Stimulated activated CD4-positive, alpha-beta T cell treated with anti-CD3 and anti-CD28 coated beads, TNF-alpha, amount 100 ng/mL, for 24 hours (primary cell): ENCODE measurements around the gene TTYH1.

Experiments used
- DNase-seq, 3 experiments: peaks; one replicate each; pipeline ENCODE4 v3.0.0-alpha.2; 2020; ENCODE audit warnings: low read depth in 3 of 3

TTYH1 gene

GRCh38 chr19:54392105-54392504, 23.2 kb upstream of the TTYH1 start:
- DNase-seq, result no peak

- no peak for DNase-seq
Measured at GRCh38 chr19:54393381-54393780, 21.9 kb upstream of the TTYH1 start.

DNA sequence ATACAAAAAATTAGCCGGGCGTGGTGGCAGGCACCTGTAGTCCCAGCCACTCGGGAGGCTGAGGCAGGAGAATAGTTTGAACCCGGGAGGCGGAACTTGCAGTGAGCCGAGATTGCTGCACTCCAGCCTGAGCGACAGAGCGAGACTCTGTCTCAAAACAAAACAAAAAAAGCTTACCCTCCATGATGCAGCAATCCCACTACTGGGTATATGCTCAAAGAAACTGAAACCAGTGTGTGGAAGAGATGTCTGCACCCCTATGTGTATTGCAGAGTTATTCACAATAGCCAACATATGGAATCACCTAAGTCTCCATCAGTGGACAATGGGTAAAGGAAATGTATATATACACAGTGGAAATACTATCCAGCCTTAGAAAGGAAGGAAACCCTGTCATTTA, 19.6 kb upstream of the TTYH1 start:
- DNase-seq, result no peak

DNA sequence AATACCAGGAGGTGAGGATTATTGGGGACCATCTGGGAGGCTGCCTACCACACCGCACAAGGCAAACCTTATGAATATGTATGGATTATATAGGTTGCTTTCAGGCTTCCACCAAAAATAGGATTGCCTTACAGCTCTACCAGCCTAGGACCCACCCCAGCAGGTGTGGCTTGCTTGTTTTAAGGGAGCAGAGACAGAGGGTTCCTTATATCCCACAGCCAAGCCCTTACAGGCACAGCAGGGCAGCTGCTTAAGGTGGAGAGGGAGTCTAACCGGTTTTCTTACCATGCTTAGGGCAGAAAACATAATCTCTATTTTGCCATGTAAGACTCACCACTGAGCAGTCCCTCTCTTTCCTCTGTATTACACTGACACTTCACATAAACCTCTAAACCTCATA, 16.1 kb upstream of the TTYH1 start:
- no peak for DNase-seq

- no peak for DNase-seq
Measured at GRCh38 chr19:54400913-54401312, 14.4 kb upstream of the TTYH1 start.

GRCh38 chr19:54403054-54403453, 12.2 kb upstream of the TTYH1 start:
- no peak for DNase-seq

DNA sequence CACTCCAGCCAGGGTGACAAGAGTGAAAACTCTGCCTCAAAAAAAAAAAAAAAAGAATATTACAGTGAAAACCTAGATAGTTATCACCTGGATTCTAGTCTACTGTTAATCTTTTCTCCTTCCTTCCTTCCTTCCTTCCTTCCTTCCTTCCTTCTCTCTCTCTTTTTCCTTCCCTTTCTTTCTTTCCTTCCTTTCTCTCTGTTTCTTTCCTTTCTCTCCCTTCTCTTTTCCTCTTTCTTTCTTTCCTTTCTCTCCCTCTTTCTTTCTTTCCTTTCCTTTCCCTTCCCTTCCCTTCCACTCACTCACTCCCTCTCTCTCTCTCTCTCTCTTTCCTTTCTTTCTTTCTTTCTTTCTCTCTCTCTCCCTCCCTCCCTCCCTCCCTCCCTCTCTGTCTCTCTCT, 9.6 kb upstream of the TTYH1 start:
- no peak for DNase-seq

DNA sequence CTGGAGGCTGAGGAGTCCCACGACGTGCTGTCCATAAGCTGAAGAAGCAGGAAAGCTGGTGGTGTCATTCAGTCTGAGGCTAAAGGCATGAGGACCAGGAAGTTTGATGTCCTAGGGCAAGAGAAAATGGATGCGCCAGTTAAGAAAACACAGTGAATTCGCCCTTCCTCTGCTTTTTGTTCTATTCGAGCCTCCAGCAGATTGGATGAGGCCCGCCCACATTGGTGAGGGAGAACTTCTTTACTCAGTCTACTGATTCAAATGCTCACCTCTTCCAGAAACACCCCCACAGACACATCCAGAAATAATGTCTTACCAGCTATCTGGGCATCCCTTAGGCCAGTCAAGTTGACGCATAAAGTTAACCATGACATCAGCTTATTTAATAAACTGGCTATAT, 7.5 kb upstream of the TTYH1 start:
- DNase-seq, result no peak

DNA sequence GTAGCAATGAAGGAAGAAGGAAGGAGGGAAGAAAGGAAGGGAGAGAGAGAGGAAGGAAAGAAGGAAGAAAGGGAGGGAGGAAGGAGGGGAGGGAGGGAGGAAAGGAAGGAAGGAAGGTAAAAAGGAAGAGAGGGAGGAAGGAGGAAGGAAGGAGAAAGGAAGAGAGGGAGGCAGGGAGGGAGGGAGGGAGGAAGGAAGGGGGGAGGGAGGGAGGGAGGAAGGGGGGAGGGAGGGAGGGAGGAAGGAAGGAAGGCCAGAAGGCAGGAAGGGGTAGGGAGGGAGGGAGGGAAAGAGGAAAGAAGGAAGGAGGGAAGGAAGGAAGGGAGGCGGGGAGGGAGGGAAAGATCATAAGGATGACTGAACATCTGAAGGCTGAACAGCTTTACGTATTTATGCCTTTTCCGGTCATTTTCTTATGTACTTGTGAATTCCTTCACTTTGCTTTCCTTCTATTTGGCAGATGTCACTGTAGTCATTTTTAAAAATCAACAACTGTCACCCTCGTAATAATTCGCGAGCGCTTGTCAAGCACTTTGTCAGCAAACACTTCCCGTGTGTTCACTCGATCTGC, 6.7 kb upstream of the TTYH1 start:
- DNase-seq, result no peak

GRCh38 chr19:54411033-54411432, 4.2 kb upstream of the TTYH1 start:
- no peak for DNase-seq

DNA sequence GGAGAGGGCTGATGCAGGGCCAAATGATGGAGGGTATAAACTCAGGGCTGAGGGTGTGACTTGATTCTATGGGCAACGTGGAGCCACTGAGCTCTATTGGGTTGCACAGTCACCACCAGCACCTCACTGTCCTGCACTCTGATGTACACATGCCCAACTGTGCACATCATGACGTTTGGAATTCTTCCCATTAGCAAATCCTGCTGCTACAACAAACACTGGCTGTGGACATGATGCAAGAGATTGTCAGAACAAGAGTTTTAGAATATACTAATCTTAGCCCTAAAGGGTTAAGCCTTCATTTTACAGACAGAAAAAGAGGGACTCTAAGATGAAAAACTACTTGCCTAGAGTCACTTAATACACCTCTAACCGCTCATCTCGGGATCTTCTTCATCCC, 2.4 kb upstream of the TTYH1 start:
- DNase-seq, result no peak

- no peak for DNase-seq
Measured at GRCh38 chr19:54414156-54414555, 1.1 kb upstream of the TTYH1 start.

DNA sequence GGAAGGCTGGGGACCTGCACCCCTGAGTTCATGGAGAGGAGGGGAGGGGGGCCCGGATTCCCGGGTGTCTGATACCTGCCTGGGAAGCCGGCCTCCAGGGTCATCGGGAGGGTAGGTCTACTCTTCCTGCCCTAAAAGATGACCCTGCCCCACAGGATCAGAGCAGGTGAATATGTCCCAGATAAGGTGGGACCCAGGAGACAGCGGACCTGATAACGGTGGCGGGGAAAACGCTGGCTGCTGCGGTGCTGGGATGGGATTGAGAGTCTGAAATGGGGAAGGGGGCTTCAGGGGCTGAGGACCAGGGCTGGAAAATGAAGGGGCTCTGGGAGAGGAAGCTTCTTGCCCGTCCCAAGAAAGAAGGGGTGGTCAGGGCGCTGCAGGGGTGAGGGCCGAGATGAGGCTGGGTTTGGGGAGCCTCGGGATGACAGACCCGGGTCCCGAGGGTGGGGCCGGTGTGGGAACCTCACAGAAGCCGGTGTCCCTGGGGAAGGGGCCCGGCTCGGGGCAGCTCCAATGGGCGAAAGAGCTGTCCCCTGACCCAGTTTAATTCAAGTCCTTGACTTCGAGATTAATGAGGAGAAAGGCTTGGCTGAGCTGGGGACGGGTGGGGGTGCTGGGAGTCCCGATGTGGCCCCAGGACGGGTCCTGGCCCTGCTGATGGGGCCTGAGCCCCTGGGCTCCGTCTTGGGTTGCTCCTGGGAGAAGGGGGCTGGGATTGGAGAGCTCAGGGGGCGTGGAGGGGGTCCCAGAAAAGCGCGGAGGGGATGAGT, 823 bp downstream of the TTYH1 start:
- no peak for DNase-seq

GRCh38 chr19:54416695-54417491, 1.6 kb downstream of the TTYH1 start:
- no peak for DNase-seq

GRCh38 chr19:54418030-54418929, 3.0 kb downstream of the TTYH1 start:
- no peak for DNase-seq

DNA sequence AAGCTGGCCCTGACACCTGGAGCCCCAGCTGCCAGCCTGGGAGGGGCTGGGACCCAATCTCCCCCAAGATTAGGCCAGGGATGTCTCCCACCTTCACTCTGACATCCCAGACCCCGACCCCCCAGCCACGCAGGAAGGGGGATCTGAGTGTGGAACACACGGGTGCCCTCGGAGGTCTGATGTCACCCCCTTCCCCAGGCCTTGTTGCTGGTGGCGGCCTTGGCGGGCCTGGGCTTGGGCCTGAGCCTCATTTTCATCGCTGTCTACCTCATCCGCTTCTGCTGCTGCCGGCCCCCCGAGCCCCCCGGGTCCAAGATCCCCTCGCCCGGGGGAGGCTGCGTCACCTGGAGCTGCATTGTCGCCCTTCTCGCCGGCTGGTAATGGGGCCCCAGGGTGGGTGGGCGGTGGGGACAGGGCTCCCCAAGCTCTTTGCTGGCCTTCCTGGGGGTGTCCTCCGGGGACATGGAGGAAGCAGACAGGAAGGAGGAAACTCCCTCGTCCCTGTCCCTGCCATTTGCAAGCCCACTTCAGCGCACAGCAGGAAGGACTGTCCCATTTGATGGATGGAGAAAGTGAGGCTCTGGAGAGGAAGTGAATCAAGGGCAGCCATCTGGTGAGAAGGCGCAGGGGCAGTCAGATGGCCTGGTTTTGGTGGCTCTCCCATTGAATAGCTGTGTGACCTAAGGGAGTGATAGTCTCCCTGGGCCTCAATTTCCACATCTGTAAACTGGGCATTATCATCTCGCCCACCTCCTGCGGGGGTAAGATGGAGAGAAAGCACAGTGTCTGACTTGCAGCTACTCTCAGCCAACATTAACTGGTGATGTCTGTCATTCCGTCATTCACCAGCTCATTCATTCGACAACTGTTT, 3.9 kb downstream of the TTYH1 start:
- DNase-seq, result no peak

DNA sequence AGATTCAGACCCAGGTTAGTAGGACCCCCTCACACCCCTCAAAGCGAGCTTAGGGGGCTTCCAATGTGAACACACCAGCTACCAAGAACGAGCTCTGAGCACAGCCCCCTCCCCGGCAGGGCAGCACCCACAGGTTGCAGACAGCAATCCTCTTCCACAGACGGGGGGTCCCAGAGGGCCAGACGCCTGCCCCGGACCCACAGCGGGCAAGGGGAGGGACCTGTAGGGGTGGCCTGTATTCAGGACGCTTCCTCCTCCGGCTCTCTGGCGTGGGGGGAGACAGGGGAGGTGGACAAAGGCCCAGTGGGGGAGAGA, 4.8 kb downstream of the TTYH1 start:
- no peak for DNase-seq

- DNase-seq, result no peak
Measured at GRCh38 chr19:54420383-54421168, 5.3 kb downstream of the TTYH1 start.

DNA sequence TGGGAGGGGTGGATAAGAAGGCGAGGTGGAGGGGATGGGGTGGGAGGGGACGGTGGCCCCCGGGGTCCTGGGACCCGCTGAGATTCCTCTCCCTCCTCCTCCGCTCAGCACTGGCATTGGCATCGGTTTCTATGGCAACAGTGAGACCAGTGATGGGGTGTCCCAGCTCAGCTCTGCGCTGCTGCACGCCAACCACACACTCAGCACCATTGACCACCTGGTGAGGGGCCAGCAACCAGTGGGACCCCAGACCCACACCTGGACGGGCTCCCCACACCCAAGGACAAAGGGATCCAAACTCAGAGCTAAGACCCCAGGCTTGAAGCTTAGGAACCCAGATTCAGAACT, 5.9 kb downstream of the TTYH1 start:
- DNase-seq, result no peak

DNA sequence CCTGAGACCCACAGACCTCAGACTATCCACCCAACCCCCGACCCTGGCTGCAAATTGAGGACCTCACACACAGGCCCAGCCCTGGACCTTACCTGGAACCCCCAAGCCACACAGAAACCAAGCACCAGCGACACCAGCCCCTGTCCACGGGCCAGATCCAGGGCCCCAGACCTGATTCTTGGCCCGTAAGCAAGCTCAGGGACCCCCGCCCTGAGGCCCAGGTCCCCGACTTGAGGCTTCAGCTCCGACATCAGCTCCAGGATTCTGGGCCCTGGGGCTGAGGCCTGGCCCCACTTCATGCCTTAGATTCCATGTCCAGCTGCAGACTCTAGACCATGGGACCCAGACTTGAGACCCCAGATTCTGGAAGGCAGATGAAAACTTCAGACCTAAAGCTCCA, 6.3 kb downstream of the TTYH1 start:
- no peak for DNase-seq
